Cardiac fibroblast (primary cell): Measurements from ENCODE around the gene PDE8B.

Source experiments
- DNase-seq, 2 donors: peaks; one replicate each; pipeline versions ENCODE4 v3.0.0 to v3.0.0-alpha.2; 2010; ENCODE audit warnings: low read depth in 2 of 2
- H3K4me3 ChIP-seq, 2 donors: replicated peaks in 1 of 2; 1 replicate in 1 of 2; 2 replicates in 1 of 2; pipeline ENCODE4 v1.5.1; 2011; ENCODE audit warnings: low read depth in 2 of 2, low read length in 2 of 2, mild to moderate bottlenecking in 2 of 2, moderate library complexity in 1 of 2
- CTCF ChIP-seq: IDR thresholded peaks from one replicate; pipeline ENCODE4 v1.5.1; 2011; ENCODE audit warnings: low read depth, mild to moderate bottlenecking, low read length, inconsistent platforms

PDE8B gene

DNA sequence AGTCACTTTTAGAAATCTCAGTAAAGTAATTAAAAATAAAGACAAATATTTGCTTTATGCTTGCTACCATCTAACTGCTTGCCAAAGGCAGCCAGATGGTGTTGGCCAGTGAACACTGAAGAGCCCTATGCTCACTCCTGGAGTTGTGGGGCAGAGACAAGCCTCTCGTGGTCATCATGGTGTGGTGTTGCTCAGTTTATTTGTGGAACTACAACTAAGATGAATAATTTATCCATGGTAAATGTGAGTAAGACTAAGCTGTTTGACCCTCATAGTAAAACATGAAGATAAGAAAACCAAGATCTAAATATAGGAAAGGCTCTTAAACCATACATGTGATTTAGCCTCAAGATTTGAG lies 100.7 kb downstream of the PDE8B start:
- TF ChIP-seq CTCF: no peak
- no peak for DNase-seq
- no peak overlapping the region for H3K4me3 ChIP-seq

- H3K4me3 ChIP-seq: no peak overlapping the region
- peak; percentile 26 to 73 for DNase-seq
- no peak for TF ChIP-seq CTCF
Observed at GRCh38 chr5:77312413-77312812, 101.9 kb downstream of the PDE8B start.

DNA sequence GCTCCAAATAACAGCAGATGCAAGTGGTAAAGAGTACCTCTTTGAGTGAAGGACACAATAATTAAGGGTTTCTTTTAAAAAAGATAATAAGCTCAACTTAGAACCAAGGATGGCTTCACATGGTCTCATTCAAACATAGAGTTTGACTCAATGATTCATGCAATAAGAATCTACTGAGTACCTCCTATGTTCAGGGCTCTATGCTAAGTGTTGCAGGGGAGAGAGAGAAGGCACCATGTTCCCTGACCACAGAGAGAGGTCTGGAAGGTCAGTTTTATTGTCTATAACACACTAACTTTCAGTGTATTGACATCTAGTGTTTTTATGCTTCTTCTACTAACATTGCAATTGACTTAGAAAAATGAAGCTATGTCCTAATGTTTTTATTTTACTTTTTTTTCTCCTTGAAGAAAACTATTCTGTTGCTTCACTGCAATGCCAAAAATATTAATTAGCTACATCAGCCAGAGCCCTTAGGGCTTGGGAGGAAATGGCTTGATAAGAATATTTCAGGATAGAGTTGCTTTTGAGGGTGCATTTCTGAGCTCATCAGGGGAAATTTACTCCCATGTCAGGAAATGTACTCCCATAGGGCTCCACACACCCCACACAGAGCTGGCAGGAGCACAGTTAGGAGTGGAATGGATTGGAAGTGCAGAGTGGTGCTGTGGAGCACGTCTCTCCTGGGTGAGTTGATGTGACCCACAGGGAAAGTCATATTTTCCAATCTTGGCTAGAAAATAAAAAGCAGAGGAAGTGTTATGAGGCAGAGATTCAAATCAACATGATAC lies 106.6 kb downstream of the PDE8B start:
- TF ChIP-seq CTCF: no peak
- DNase-seq: peak in 1 of 2 donors; percentile 54
- H3K4me3 ChIP-seq: no peak overlapping the region

GRCh38 chr5:77318060-77318459 lies 107.6 kb downstream of the PDE8B start:
- no peak overlapping the region for H3K4me3 ChIP-seq
- no peak for DNase-seq
- TF ChIP-seq CTCF: no peak

GRCh38 chr5:77319117-77319804 lies 108.8 kb downstream of the PDE8B start:
- H3K4me3 ChIP-seq: no peak overlapping the region
- TF ChIP-seq CTCF: no peak
- DNase-seq: no peak

- TF ChIP-seq CTCF: no peak
- DNase-seq: no peak
- no peak overlapping the region for H3K4me3 ChIP-seq
Observed at GRCh38 chr5:77321793-77322394, 111.4 kb downstream of the PDE8B start.
